Activated CD4-positive, alpha-beta T cell treated with anti-CD3 and anti-CD28 coated beads for 24 hours (primary cell): ENCODE results near the gene VPS18.

Experiments
- DNase-seq, 2 donors: peaks; one replicate each; pipeline ENCODE4 v3.0.0-alpha.2; 2020; ENCODE audit warnings: low read depth in 2 of 2

VPS18 gene

GRCh38 chr15:40900256-40901052, 6.2 kb downstream of the VPS18 start:
- no peak for DNase-seq

GRCh38 chr15:40901053-40901443, 6.8 kb downstream of the VPS18 start:
- no peak for DNase-seq

GRCh38 chr15:40902605-40903561, 8.6 kb downstream of the VPS18 start:
- DNase-seq: no peak

DNA sequence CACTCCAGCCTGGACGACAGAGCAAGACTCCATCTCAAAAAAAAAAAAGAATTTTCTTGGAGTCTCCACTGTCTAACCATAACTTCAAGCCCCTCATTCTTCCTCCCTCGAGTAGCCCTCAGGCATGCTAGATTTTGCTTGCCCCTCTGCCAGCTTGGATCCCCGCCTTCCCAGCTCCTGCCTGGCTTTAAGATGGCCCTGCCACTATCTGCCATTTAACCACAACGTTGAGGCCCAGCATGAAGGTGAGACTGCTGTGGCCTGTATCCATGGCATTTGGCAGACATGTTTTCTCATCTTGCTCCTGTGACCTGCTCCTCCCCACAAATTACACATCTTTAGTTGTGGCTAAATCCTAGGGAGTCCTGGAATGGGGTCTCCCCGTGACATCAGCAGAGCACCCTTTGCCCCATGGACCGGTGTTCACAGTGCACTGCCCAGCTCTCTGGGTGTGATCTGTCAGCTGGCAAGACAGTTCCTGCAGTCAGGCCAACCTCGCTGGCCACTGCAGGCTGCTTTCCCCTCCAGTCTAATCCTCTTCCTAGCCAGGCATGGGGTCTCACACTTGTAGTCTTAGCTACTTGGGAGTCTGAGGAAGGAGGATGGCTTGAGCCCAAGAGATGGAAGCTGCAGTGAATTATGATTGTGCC, 10.4 kb downstream of the VPS18 start:
- no peak for DNase-seq

GRCh38 chr15:40906091-40906990, 12.1 kb downstream of the VPS18 start:
- peak; percentile 64 to 76 for DNase-seq

DNA sequence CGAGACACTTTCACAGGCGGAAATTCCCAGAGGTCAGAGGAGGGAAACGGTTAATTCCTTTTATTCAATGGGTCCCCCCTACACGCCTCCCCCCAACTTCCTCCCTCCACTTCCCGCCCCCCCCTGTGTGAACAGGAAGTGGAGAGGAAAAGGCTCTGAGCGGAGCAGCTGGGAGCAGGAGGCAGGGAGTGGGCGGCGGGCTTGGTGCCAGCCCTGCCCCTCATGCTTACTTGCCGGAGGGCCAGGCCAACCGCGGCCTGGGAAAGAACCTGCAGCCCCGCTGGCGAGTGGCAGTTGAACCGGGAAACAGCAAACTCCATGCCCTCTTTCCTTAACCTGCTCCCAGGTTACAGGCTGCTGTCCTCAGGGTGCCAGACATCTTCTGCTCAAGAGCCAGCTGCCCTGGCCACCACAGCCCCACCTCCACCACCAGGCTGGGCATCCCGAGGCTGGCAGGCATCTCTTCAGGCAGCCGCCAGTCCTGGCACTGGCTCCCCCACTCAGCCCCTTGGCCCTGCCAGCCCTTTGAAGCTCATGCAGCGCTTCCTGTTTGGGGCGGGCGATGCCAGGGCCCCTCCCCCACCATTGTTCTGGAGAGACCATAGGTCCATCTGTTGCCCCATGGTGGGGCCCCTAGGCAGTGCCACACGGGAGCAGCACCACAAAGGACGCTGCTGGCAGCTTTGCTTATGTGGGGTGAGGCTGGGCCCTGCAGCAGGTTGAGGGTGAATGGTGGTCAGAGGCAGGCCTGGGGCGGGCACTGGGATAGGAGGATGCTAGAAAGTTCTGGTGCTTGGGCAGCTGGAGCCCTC, 12.9 kb downstream of the VPS18 start:
- DNase-seq: no peak

- DNase-seq: no peak
Observed at GRCh38 chr15:40908095-40908494, 13.8 kb downstream of the VPS18 start.

GRCh38 chr15:40909662-40910630, 15.7 kb downstream of the VPS18 start:
- no peak for DNase-seq

- no peak for DNase-seq
Observed at GRCh38 chr15:40911141-40911540, 16.9 kb downstream of the VPS18 start.

GRCh38 chr15:40911693-40912092, 17.4 kb downstream of the VPS18 start:
- no peak for DNase-seq

DNA sequence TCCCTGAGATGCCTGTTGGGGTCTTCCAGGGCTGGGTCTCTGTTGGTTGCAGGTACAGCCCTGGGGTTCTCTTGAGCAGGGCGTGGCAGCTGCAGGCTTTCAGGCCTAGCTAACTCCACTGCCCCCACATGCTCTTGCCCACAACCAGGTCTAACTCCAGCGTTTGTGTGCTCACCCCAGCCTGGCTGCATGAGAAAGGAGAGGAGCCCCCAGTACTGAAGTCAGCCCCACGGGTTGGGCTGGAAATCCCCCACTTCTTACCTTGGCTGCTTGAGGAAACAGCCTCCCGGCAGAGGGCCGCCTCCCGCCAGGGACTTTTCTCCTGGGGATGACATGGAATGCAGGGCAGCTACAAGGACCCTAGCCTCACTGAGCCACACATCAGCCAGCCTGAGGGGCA, 18.2 kb downstream of the VPS18 start:
- no peak for DNase-seq

- DNase-seq: no peak
Observed at GRCh38 chr15:40914013-40914412, 19.8 kb downstream of the VPS18 start.

DNA sequence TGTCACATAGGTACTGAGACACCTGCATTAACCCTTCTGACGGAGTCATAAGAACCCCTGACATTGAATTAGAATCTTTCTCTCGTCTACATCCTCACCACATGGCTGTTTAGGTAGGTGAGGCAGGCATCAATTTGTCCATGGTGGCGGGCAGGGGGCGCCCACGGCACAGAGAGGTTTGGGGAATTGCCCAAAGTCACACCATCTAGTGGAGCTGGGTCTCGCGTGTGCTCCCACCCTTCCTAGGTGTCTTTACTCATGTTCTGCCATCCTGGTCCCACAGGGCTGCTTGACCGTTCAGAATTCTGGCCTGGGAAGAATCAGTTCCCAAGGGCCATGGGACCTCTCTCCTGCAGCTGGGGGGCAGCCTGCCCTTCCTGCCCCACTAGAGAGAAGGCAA, 20.2 kb downstream of the VPS18 start:
- DNase-seq: no peak

DNA sequence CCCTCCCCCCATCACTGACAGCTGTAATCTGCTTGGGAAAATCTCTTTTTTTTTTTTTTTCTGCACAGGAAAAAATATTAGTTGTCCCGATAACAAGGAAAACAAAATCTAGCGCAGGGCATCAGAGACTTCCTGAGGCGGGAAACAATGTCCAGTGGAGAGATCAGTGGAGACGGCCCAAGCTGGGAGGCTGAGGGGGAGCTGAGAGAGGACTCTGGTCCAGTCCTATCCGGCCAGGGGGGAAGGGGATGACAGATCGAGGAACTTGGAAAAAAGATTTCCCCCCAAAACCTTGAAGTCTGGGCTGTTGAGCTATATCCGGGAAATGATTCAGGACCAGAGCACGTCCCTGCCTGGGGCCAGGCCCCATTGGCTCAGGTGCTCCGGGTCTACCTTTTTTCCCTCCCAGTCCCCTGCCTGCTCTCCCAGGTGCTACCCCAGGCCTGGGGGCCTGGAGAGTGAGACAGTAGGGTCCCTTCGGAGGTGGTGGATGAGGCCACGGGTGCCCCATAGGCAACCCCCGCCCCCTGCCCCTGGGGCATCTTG, 20.9 kb downstream of the VPS18 start:
- DNase-seq: no peak

DNA sequence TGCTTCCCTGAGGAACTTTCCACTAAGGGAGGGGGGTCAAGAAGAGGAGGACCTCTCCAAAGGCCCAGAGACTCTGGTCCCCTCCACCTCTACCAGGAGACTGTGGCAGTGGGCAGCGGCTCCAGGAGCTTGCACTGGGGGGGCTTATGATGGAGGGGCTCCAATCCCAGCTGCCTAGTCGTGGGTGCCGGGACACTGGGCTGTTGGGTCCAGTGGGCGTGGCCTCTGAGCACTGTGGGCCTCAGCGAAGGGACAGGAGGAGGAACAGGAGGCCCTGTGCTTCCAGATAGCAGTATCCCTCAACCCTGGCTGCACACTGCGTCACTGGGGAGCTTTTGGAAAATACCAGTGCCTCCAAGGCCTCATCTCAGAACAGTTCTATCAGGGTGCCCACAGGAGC, 21.4 kb downstream of the VPS18 start:
- no peak for DNase-seq

- DNase-seq: no peak
Observed at GRCh38 chr15:40917585-40917984, 23.3 kb downstream of the VPS18 start.

GRCh38 chr15:40918146-40918798, 24.0 kb downstream of the VPS18 start:
- no peak for DNase-seq

- DNase-seq: no peak
Observed at GRCh38 chr15:40918799-40919392, 24.6 kb downstream of the VPS18 start.
